Esophagus squamous epithelium (tissue), 4 donors: Measurements from ENCODE around the gene PTPRN2.

Experiments
- CTCF ChIP-seq, 6 experiments: fragments of 450-650 bp in 4 of 6; fragments of 200-600 bp in 2 of 6; sonication (generic) in 2 of 6; IDR thresholded peaks; one replicate each; pipeline ENCODE4 v1.5.1; 2016 to 2019; ENCODE audit warnings: antibody characterized with exemption in 6 of 6, mild to moderate bottlenecking in 4 of 6, moderate library complexity in 4 of 6
- POLR2A ChIP-seq, 4 donors: fragments of 450-650 bp; IDR thresholded peaks; one replicate each; pipeline ENCODE4 v1.6.1; 2017; ENCODE audit warnings: antibody characterized with exemption in 4 of 4, mild to moderate bottlenecking in 4 of 4, moderate library complexity in 3 of 4

GRCh38 chr7:157568770-157569584, 1018.6 kb downstream of the PTPRN2 start:
- TF ChIP-seq CTCF (IDR thresholded peaks at IDR 0.05), result no peak
- no peak for TF ChIP-seq POLR2A (IDR thresholded peaks at IDR 0.05)
